HepG2 (cell line): ENCODE measurements around the gene BACH1. TPM values are rescaled to one million over a fixed set of nuclear protein-coding genes. Genes with fewer than 3 reads are reported as not detected.

Experiments
- ATAC-seq: fragments of 200-7000 bp; cut with Tn5 transposase; 3 replicates; pipeline ENCODE4 v1.9.1; 2020; ENCODE audit warnings: mild to moderate bottlenecking, moderate library complexity
- BruUV-seq: library from RNA; stranded (reverse); fragments of 400-500 nt; replicated peaks from 2 replicates; lab custom pipeline; 2021; lab: Mats Ljungman, UMichigan
- CTCF ChIA-PET: fragments of 300-600 bp; formaldehyde crosslinking; extraction: SDS; loops from one replicate; lab custom pipeline; 2021; ENCODE audit warnings: low total read pairs, inconsistent platforms, low intra/inter-chr PET ratio; lab: Yijun Ruan, JAX
- POLR2A ChIA-PET: fragments of 350-600 bp; sonication (Branson Sonifier 250); formaldehyde crosslinking; loops from one replicate; lab custom pipeline; 2020; ENCODE audit warnings: antibody characterized with exemption, inconsistent platforms; lab: Yijun Ruan, JAX
- DNase-seq: peaks from one replicate; pipeline ENCODE4 v3.0.0-alpha.2; 2015; ENCODE audit warnings: low spot score
- FAIRE-seq: peaks from 3 replicates; lab custom pipeline; 2011; peaks lifted over from hg19 to GRCh38; lab: Jason Lieb, UNC
- H2AFZ ChIP-seq: one replicate; pipeline ENCODE4 v1.6.1; 2011; ENCODE audit warnings: low read length, inconsistent platforms
- H3K27ac ChIP-seq: fragments of 300-600 bp; 3 replicates; pipeline ENCODE4 v1.8.0; 2011; ENCODE audit warnings: mixed run types, mild to moderate bottlenecking, mixed read lengths, low read length, inconsistent platforms; ENCODE audit not compliant: insufficient read depth; ENCODE audit errors: extremely low read length
- H3K27me3 ChIP-seq, 2 experiments: fragments of 200-600 bp in 1 of 2; 2 replicates in 1 of 2; 3 replicates in 1 of 2; pipeline versions ENCODE4 v1.6.0 to v1.8.0; 2011; ENCODE audit warnings: low read length in 2 of 2, mild to moderate bottlenecking in 2 of 2, moderate library complexity in 2 of 2, inconsistent platforms in 1 of 2; ENCODE audit not compliant: insufficient read depth in 2 of 2, control insufficient read depth in 1 of 2
- H3K36me3 ChIP-seq, 2 experiments: fragments of 200-600 bp in 1 of 2; replicated peaks in 1 of 2; 2 replicates in 1 of 2; 3 replicates in 1 of 2; pipeline versions ENCODE4 v1.5.1 to v1.8.0; 2011; ENCODE audit warnings: low read length in 2 of 2, inconsistent platforms in 1 of 2; ENCODE audit not compliant: insufficient read depth in 2 of 2, control insufficient read depth in 1 of 2
- H3K4me1 ChIP-seq: 2 replicates; pipeline ENCODE4 v1.5.1; 2012; ENCODE audit warnings: low read length, inconsistent platforms; ENCODE audit not compliant: insufficient read depth
- H3K4me2 ChIP-seq: 2 replicates; pipeline ENCODE4 v1.6.0; 2011; ENCODE audit warnings: low read depth, low read length, inconsistent platforms
- H3K4me3 ChIP-seq, 3 experiments: fragments of 200-600 bp in 1 of 3; sonication (generic), shearing (Covaris generic) in 1 of 3; replicated peaks in 1 of 3; 2 replicates each; pipeline ENCODE4 v1.5.1; 2011 to 2016; ENCODE audit warnings: low read length in 3 of 3, inconsistent platforms in 2 of 3, low read depth in 2 of 3, mild to moderate bottlenecking in 2 of 3, control low read depth in 1 of 3, mixed read lengths in 1 of 3; ENCODE audit not compliant: insufficient read depth in 1 of 3
- H3K79me2 ChIP-seq: one replicate; pipeline ENCODE4 v1.6.1; 2011; ENCODE audit warnings: low read length, inconsistent platforms; ENCODE audit not compliant: insufficient read depth
- H3K9ac ChIP-seq: 2 replicates; pipeline ENCODE4 v1.6.0; 2011; ENCODE audit warnings: mild to moderate bottlenecking, low read depth, low read length, inconsistent platforms; ENCODE audit not compliant: insufficient read depth
- H3K9me3 ChIP-seq: 2 replicates; pipeline ENCODE4 v1.5.1; 2012; ENCODE audit warnings: mild to moderate bottlenecking, low read length
- H4K20me1 ChIP-seq: 2 replicates; pipeline ENCODE4 v1.6.0; 2011; ENCODE audit warnings: inconsistent platforms, mild to moderate bottlenecking, low read length, moderate library complexity; ENCODE audit not compliant: insufficient read depth
- CERS6 ChIP-seq: sonication (generic); formaldehyde crosslinking; IDR thresholded peaks from 2 replicates; pipeline ENCODE4 v1.5.0; 2020; ENCODE audit warnings: missing genetic modification reagents
- FOXP4 ChIP-seq: sonication (generic); formaldehyde crosslinking; IDR thresholded peaks from 2 replicates; pipeline ENCODE4 v1.4.0; 2020; ENCODE audit warnings: missing genetic modification reagents
- HOXA7 ChIP-seq: sonication (generic); formaldehyde crosslinking; IDR thresholded peaks from 2 replicates; pipeline ENCODE4 v1.8.1; 2022; ENCODE audit warnings: mild to moderate bottlenecking, missing genetic modification reagents, moderate library complexity
- MIER2 ChIP-seq: IDR thresholded peaks from 2 replicates; pipeline ENCODE4 v1.6.1; 2016; ENCODE audit warnings: missing biosample characterization, missing genetic modification reagents
- MZF1 ChIP-seq: sonication (generic); formaldehyde crosslinking; IDR thresholded peaks from 2 replicates; pipeline ENCODE4 v1.8.1; 2023; ENCODE audit warnings: mild to moderate bottlenecking, missing genetic modification reagents, borderline replicate concordance
- NR3C1 ChIP-seq: sonication (generic); formaldehyde crosslinking; IDR thresholded peaks from 2 replicates; pipeline ENCODE4 v1.4.0; 2020; ENCODE audit warnings: missing genetic modification reagents
- POLR2G ChIP-seq: fragments of 200-400 bp; formaldehyde crosslinking; IDR thresholded peaks from 2 replicates; pipeline ENCODE4 v1.6.1; 2018; ENCODE audit warnings: mild to moderate bottlenecking, low read depth, low read length, moderate library complexity
- ZNF280B ChIP-seq: sonication (generic); formaldehyde crosslinking; IDR thresholded peaks from 2 replicates; pipeline ENCODE4 v1.5.0; 2020; ENCODE audit warnings: missing genetic modification reagents, mild to moderate bottlenecking, borderline replicate concordance
- ZNF484 ChIP-seq: sonication (generic); formaldehyde crosslinking; IDR thresholded peaks from 2 replicates; pipeline ENCODE4 v1.5.1; 2020; ENCODE audit warnings: mild to moderate bottlenecking, low read depth, missing genetic modification reagents, borderline replicate concordance
- ZNF510 ChIP-seq: sonication (generic); formaldehyde crosslinking; IDR thresholded peaks from 2 replicates; pipeline ENCODE4 v1.4.0; 2020; ENCODE audit warnings: low read depth, mild to moderate bottlenecking, missing genetic modification reagents
- ZNF562 ChIP-seq: sonication (generic); formaldehyde crosslinking; IDR thresholded peaks from 2 replicates; pipeline ENCODE4 v1.8.0; 2022; ENCODE audit warnings: missing genetic modification reagents, borderline replicate concordance
- ZNF788 ChIP-seq: sonication (generic); formaldehyde crosslinking; IDR thresholded peaks from 2 replicates; pipeline ENCODE4 v1.5.0; 2020; ENCODE audit warnings: mild to moderate bottlenecking, missing genetic modification reagents, borderline replicate concordance
- WGBS: methylation state at CpG from one replicate; pipeline ENCODE4 v1.1.6; 2017; ENCODE audit warnings: low lambda C conversion rate; 5-methylcytosine and 5-hydroxymethylcytosine counted together
- in situ Hi-C: cut with HindIII; loops from 2 replicates; pipeline ENCODE4 v1.10.0; 2017; ENCODE audit warnings: low pct_unique_long_range_greater_than_20kb; ENCODE audit not compliant: extremely low pct_ligation_motif_present
- intact Hi-C: fragments of 100-400 bp; cut with micrococcal nuclease; formaldehyde crosslinking; loops from one replicate; pipeline ENCODE4 v1.10.0; 2022; ENCODE audit not compliant: unreplicated experiment
- polyA plus RNA-seq, 8 experiments: library from polyadenylated mRNA; depleted of rRNA in 3 of 8; stranded (reverse) in 7 of 8; unstranded in 1 of 8; fragments of >200 nt; fragmentation: Illumina TruSeq in 4 of 8; extraction: Trizol in 4 of 8; gene quantifications; 2 replicates each; pipeline versions ENCODE4 v1.2.1 to v1.2.3, GENCODE V29; 2011 to 2016; ENCODE audit warnings: low read depth in 4 of 8, missing spikeins in 1 of 8, mixed read lengths in 1 of 8; ENCODE audit not compliant: insufficient read depth in 1 of 8
- total RNA-seq, 5 experiments: library from RNA; depleted of rRNA; stranded (reverse); fragments of >200 nt; fragmentation: Illumina TruSeq; extraction: Trizol; gene quantifications; 2 replicates each; pipeline ENCODE4 v1.2.3, GENCODE V29; 2016; ENCODE audit warnings: low read depth in 1 of 5

The BACH1 gene
- total and polyA plus RNA-seq, 2 of the 13 experiments (the other 11 are each of a cell fraction or from before 2014, with no cell fraction given) = 16.5 to 51.7 TPM

GRCh38 chr21:29295066-29295650, 3.6 kb upstream of the BACH1 start:
- Histone ChIP-seq H3K27ac (no peak overlapping the region), H3K4me3 (no peak overlapping the region), H3K79me2 (peaks cover 9% of the 10 kb centered on the region), H2AFZ (no peak overlapping the region), H3K4me1 (peaks cover 34% of the 10 kb centered on the region), H4K20me1 (peaks cover 4% of the 10 kb centered on the region; the same call in 1 of the 2 replicates), H3K9me3 (no peaks in the 10 kb centered on the region), H3K9ac (no peak overlapping the region), H3K36me3 (no peaks in the 10 kb centered on the region), H3K4me2 (no peak overlapping the region), H3K27me3 (no peaks in the 10 kb centered on the region; a peak in 1 of 5 replicates)
- DNase-seq (no peak), ATAC-seq (no peak), FAIRE-seq (no peak)
- TF ChIP-seq ZNF562 (CRISPR knock-in tag) (no peak), ZNF788 (CRISPR knock-in tag) (no peak), POLR2G (no peak), CERS6 (CRISPR knock-in tag) (no peak), MZF1 (CRISPR knock-in tag) (no peak), HOXA7 (no peak), MIER2 (CRISPR knock-in tag) (no peak), ZNF280B (CRISPR knock-in tag) (no peak), NR3C1 (CRISPR knock-in tag) (no peak), FOXP4 (CRISPR knock-in tag) (no peak), ZNF510 (no peak), ZNF484 (CRISPR knock-in tag) (no peak)
- in situ Hi-C loops (loop anchor here (10.0 kb wide), 1 partner anchor 110 kb away; no protein-coding TSS in a partner anchor), intact Hi-C loops (loop anchor here (5.0 to 10.0 kb wide), 2 partner anchors 52 to 100 kb away; no protein-coding TSS in a partner anchor)
- BruUV-seq = no TSS peak
- WGBS = 95% methylated on average over 9 of the region's 9 CpGs
- ChIA-PET CTCF (no interaction called here), POLR2A (no interaction called here)
